ENCODE data around the gene MED13L.

DNA sequence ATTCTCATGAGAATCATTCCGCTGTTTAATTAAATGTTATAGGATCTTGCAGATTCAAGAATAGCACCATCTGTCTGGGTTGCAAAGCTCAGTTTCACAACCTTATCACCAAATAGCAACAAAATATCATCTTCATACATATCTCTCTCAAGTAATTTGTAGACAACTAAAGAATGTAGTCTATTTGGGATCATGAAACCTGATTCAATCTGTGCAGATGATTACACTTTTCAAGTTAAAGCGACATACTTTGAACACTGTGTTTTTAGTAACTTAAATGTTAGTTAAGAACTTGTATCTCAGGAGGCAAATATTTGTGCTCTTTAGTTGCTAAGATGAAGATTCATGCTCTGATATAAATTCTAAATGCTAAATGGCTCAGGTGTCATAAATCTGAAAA, 14.8 kb downstream of the MED13L start:
- no peak for TF ChIP-seq CTCF (IDR thresholded peaks at IDR 0.05)
- TF ChIP-seq POLR2AphosphoS5 (IDR thresholded peaks at IDR 0.05): no peak
- TF ChIP-seq POLR2A (IDR thresholded peaks at IDR 0.05): no peak
- no peak for TF ChIP-seq EP300 (IDR thresholded peaks at IDR 0.05; ENCODE audit: low read depth)

Data from transverse colon (tissue), 4 donors.